Stomach smooth muscle (tissue), 2 donors: ENCODE data around the gene KIF2C.
A peak's percentile ranks its signal among the peaks of the same experiment; 100 is the strongest.
"Not testable (repeated sequence)": the region's sequence is repeated elsewhere in the genome, so short reads cannot be mapped to it uniquely, and the experiment has no call there.

Source experiments
- H3K27ac ChIP-seq: one replicate; pipeline ENCODE4 v1.7.0; 2013; ENCODE audit warnings: mild to moderate bottlenecking, low read length, inconsistent platforms
- H3K27me3 ChIP-seq, 2 donors: one replicate each; pipeline ENCODE4 v1.7.0; 2013; ENCODE audit warnings: low read length in 2 of 2; ENCODE audit not compliant: insufficient read depth in 2 of 2, control insufficient read depth in 1 of 2
- H3K36me3 ChIP-seq, 2 donors: one replicate each; pipeline ENCODE4 v1.7.0; 2013; ENCODE audit warnings: low read length in 2 of 2; ENCODE audit not compliant: control insufficient read depth in 2 of 2, insufficient read depth in 2 of 2
- H3K4me1 ChIP-seq: one replicate; pipeline ENCODE4 v1.7.0; 2013; ENCODE audit warnings: low read length; ENCODE audit not compliant: control insufficient read depth, insufficient read depth
- H3K4me3 ChIP-seq, 2 donors: one replicate each; pipeline ENCODE4 v1.7.0; 2013; ENCODE audit warnings: low read length in 2 of 2
- H3K9ac ChIP-seq, 2 donors: one replicate each; pipeline ENCODE4 v1.7.0; 2013; ENCODE audit warnings: low read length in 2 of 2, mild to moderate bottlenecking in 1 of 2
- H3K9me3 ChIP-seq, 2 donors: one replicate each; pipeline ENCODE4 v1.7.0; 2013; ENCODE audit warnings: low read length in 2 of 2; ENCODE audit not compliant: control insufficient read depth in 2 of 2
- donor health status: healthy.
- donor health status: Pancreatic carcinoma.

Gene KIF2C

GRCh38 chr1:44806704-44807363 lies 67.2 kb downstream of the KIF2C start, which contains the start of gene DYNLT4:
Gene DYNLT4 (minus strand): TSS chr1:44807351. CDS start chr1:44806668, 683 bp downstream.
- Histone ChIP-seq H3K27ac (peak within 1 kb of the TSS; percentile 98), H3K4me1 (peaks cover 72% of the 10 kb centered on the region), H3K9me3 (no peaks in the 10 kb centered on the region), H3K4me3 (peak within 1 kb of the TSS; percentile 43 to 63), H3K27me3 (no peaks in the 10 kb centered on the region), H3K36me3 (peaks cover 11 to 18% of the 10 kb centered on the region in 2 donors), H3K9ac (peak within 1 kb of the TSS; percentile 83 to 84)

GRCh38 chr1:44807364-44808062 lies 67.9 kb downstream of the KIF2C start:
- Histone ChIP-seq H3K9me3 (no peaks in the 10 kb centered on the region), H3K27me3 (no peaks in the 10 kb centered on the region), H3K4me3 (peak overlapping the region; percentile 43 to 63), H3K4me1 (peaks cover 66% of the 10 kb centered on the region), H3K27ac (peak overlapping the region; percentile 98), H3K9ac (peak overlapping the region; percentile 83 to 84), H3K36me3 (peaks cover 11 to 18% of the 10 kb centered on the region in 2 donors)

- Histone ChIP-seq H3K27ac (peak within 1 kb of the TSS; percentile 98), H3K27me3 (no peaks in the 10 kb centered on the region), H3K4me1 (peaks cover 71% of the 10 kb centered on the region), H3K9ac (peak within 1 kb of the TSS; percentile 83 to 84), H3K4me3 (peak within 1 kb of the TSS; percentile 43 to 63), H3K36me3 (peaks cover 10 to 15% of the 10 kb centered on the region in 2 donors), H3K9me3 (no peaks in the 10 kb centered on the region)
These were observed 68.7 kb downstream of the KIF2C start, which contains the start of gene BTBD19 for GRCh38 chr1:44808063-44808937. Gene BTBD19 (plus strand): TSS chr1:44808523. CDS start chr1:44808821, 298 bp downstream.

- H3K4me3 ChIP-seq: peak overlapping the region; percentile 6 to 63
- no peaks in the 10 kb centered on the region for H3K9me3 ChIP-seq
- H3K36me3 ChIP-seq: peaks cover 4 to 9% of the 10 kb centered on the region in 2 donors
- H3K4me1 ChIP-seq: peaks cover 73% of the 10 kb centered on the region
- peak overlapping the region; percentile 98 for H3K27ac ChIP-seq
- H3K9ac ChIP-seq: peak overlapping the region; percentile 80 to 83
- H3K27me3 ChIP-seq: no peaks in the 10 kb centered on the region
These were observed 69.6 kb downstream of the KIF2C start for GRCh38 chr1:44808938-44809917.

- H3K4me3 ChIP-seq: no peak overlapping the region
- peak overlapping the region; percentile 98 for H3K27ac ChIP-seq
- H3K9ac ChIP-seq: peak overlapping the region; percentile 16 to 36
- no peaks in the 10 kb centered on the region for H3K9me3 ChIP-seq
- peaks cover 69% of the 10 kb centered on the region for H3K4me1 ChIP-seq
- peaks cover 4 to 5% of the 10 kb centered on the region in 2 donors for H3K36me3 ChIP-seq
- no peaks in the 10 kb centered on the region for H3K27me3 ChIP-seq
These were observed 70.6 kb downstream of the KIF2C start for GRCh38 chr1:44810101-44810761.

GRCh38 chr1:44810762-44811105 lies 71.1 kb downstream of the KIF2C start:
- H3K27ac ChIP-seq: peak overlapping the region; percentile 98
- H3K27me3 ChIP-seq, H3K9me3 ChIP-seq, H3K9ac ChIP-seq, H3K4me3 ChIP-seq, H3K36me3 ChIP-seq: not testable (repeated sequence)
- H3K4me1 ChIP-seq: peaks cover 66% of the 10 kb centered on the region

GRCh38 chr1:44811234-44811633 lies 71.6 kb downstream of the KIF2C start:
- peaks cover 62% of the 10 kb centered on the region for H3K4me1 ChIP-seq
- no peak overlapping the region for H3K27ac ChIP-seq

GRCh38 chr1:44812822-44813543 lies 73.3 kb downstream of the KIF2C start:
- H3K4me3 ChIP-seq: peak overlapping the region; percentile 51 to 81
- no peaks in the 10 kb centered on the region for H3K27me3 ChIP-seq
- H3K9ac ChIP-seq: peak overlapping the region; percentile 29 to 83
- no peaks in the 10 kb centered on the region for H3K9me3 ChIP-seq
- H3K36me3 ChIP-seq: no peaks in the 10 kb centered on the region
- peaks cover 44% of the 10 kb centered on the region for H3K4me1 ChIP-seq
- H3K27ac ChIP-seq: peak overlapping the region; percentile 69

More at GRCh38 chr1:44811234-44811633, 71.6 kb downstream of the KIF2C start:
- peaks cover 0 to 4% of the 10 kb centered on the region in 2 donors for H3K36me3 ChIP-seq
- no peak overlapping the region for H3K9ac ChIP-seq
- no peak overlapping the region for H3K4me3 ChIP-seq
- no peaks in the 10 kb centered on the region for H3K27me3 ChIP-seq
- H3K9me3 ChIP-seq: no peaks in the 10 kb centered on the region

- H3K27me3 ChIP-seq, H3K36me3 ChIP-seq, H3K9ac ChIP-seq, H3K9me3 ChIP-seq, H3K27ac ChIP-seq, H3K4me3 ChIP-seq: not testable (repeated sequence)
- H3K4me1 ChIP-seq: peaks cover 31% of the 10 kb centered on the region
These were observed 76.3 kb downstream of the KIF2C start for GRCh38 chr1:44815926-44816325.
